Middle frontal gyrus (tissue), 1 donor: ENCODE data around the gene HMGCL.

ENCODE experiments used
- DNase-seq: peaks from one replicate; pipeline ENCODE4 v3.0.0-alpha.2; 2015; ENCODE audit warnings: low spot score; ENCODE audit errors: extremely low spot score

HMGCL gene

GRCh38 chr1:23777979-23778814 lies 47.0 kb downstream of the HMGCL start, which contains the start of gene PITHD1:
PITHD1 (plus strand) TSS chr1:23778418; CDS start chr1:23778516, 98 bp downstream.
- peak; percentile 63 for DNase-seq

GRCh38 chr1:23776217-23776616 lies 49.0 kb downstream of the HMGCL start:
- no peak for DNase-seq

- no peak for DNase-seq
These were observed 50.9 kb downstream of the HMGCL start for GRCh38 chr1:23774174-23774880.

- no peak for DNase-seq
These were observed 52.4 kb downstream of the HMGCL start for GRCh38 chr1:23772854-23773242.

GRCh38 chr1:23772049-23772853 lies 53.0 kb downstream of the HMGCL start:
- peak; percentile 83 for DNase-seq

GRCh38 chr1:23768733-23769132 lies 56.5 kb downstream of the HMGCL start:
- no peak for DNase-seq

GRCh38 chr1:23763041-23763577 lies 62.1 kb downstream of the HMGCL start:
- no peak for DNase-seq

- DNase-seq, result no peak
These were observed 66.0 kb downstream of the HMGCL start for GRCh38 chr1:23759277-23759676.

- no peak for DNase-seq
These were observed 67.4 kb downstream of the HMGCL start for GRCh38 chr1:23757812-23758211.

- no peak for DNase-seq
These were observed 68.6 kb downstream of the HMGCL start for GRCh38 chr1:23756676-23757075.

- no peak for DNase-seq
These were observed 72.3 kb downstream of the HMGCL start for GRCh38 chr1:23752909-23753308.
